HCT116 (cell line): ENCODE results near the gene PATE2. TPM values are rescaled to one million over a fixed set of nuclear protein-coding genes. Genes with fewer than 3 reads are reported as not detected.

Experiments
- ATAC-seq: fragments of 200-7000 bp; cut with Tn5 transposase; 2 replicates; pipeline ENCODE4 v1.9.1; 2020; ENCODE audit warnings: mild to moderate bottlenecking, moderate library complexity
- BruUV-seq: library from RNA; stranded (reverse); fragments of 400-500 nt; replicated peaks from 2 replicates; lab custom pipeline; 2021; lab: Mats Ljungman, UMichigan
- CTCF ChIA-PET: fragments of 300-600 bp; sonication (Branson Sonifier 250); formaldehyde crosslinking; loops from one replicate; lab custom pipeline; 2021; ENCODE audit warnings: antibody characterized with exemption; lab: Charles Lee
- POLR2A ChIA-PET: fragments of 300-600, 350-600 bp; sonication (Branson Sonifier 250); formaldehyde crosslinking; loops from one replicate; lab custom pipeline; 2021; ENCODE audit warnings: antibody characterized with exemption; lab: Charles Lee
- RAD21 ChIA-PET, 2 experiments: fragments of 300-600 bp; sonication (Branson Sonifier 250); formaldehyde crosslinking; loops; one replicate each; lab custom pipeline; 2023; ENCODE audit warnings: low total read pairs in 2 of 2; ENCODE audit not compliant: uncharacterized antibody in 2 of 2, unreplicated experiment in 2 of 2, low non-redundant PET in 1 of 2; lab: Charles Lee
- DNase-seq: peaks from one replicate; pipeline ENCODE4 v3.0.0-alpha.2; 2010; ENCODE audit warnings: low read depth, low spot score
- H2AFZ ChIP-seq: fragments of 200-600 bp; shearing (Covaris generic), sonication (generic); 2 replicates; pipeline ENCODE4 v1.6.1; 2017; ENCODE audit warnings: low read depth, mixed run types, mixed read lengths, antibody characterized with exemption, low read length; ENCODE audit not compliant: poor library complexity, severe bottlenecking
- H3K27ac ChIP-seq: 2 replicates; pipeline ENCODE4 v1.5.1; 2012; ENCODE audit warnings: low read depth, low read length
- H3K27me3 ChIP-seq: fragments of 200-600 bp; sonication (generic); 2 replicates; pipeline ENCODE4 v1.6.1; 2016; ENCODE audit warnings: mixed run types, low read length, mixed read lengths; ENCODE audit not compliant: insufficient read depth
- H3K36me3 ChIP-seq, 2 experiments: fragments of 200-500 bp in 1 of 2; fragments of 200-600 bp in 1 of 2; sonication (Bioruptor generic) in 1 of 2; sonication (generic) in 1 of 2; 2 replicates each; pipeline versions ENCODE4 v1.5.1 to v1.6.1; 2014 to 2016; ENCODE audit warnings: low read length in 2 of 2, inconsistent platforms in 1 of 2, mixed read lengths in 1 of 2, mixed run types in 1 of 2; ENCODE audit not compliant: insufficient read depth in 2 of 2, control insufficient read depth in 1 of 2
- H3K4me1 ChIP-seq, 2 experiments: fragments of 200-600 bp in 1 of 2; sonication (generic) in 1 of 2; 2 replicates each; pipeline versions ENCODE4 v1.5.1 to v1.6.1; 2012 to 2017; ENCODE audit warnings: low read length in 2 of 2, inconsistent platforms in 1 of 2, mild to moderate bottlenecking in 1 of 2, mixed read lengths in 1 of 2, mixed run types in 1 of 2, moderate library complexity in 1 of 2; ENCODE audit not compliant: insufficient read depth in 2 of 2, control insufficient read depth in 1 of 2
- H3K4me2 ChIP-seq: fragments of 200-600 bp; sonication (generic); 2 replicates; pipeline ENCODE4 v1.6.1; 2017; ENCODE audit warnings: mixed run types, low read length, mixed read lengths
- H3K4me3 ChIP-seq, 2 experiments: fragments of 200-600 bp in 1 of 2; sonication (generic) in 1 of 2; replicated peaks in 1 of 2; 2 replicates each; pipeline ENCODE4 v1.5.1; 2011 to 2016; ENCODE audit warnings: low read length in 2 of 2, control low read depth in 1 of 2, low read depth in 1 of 2, mild to moderate bottlenecking in 1 of 2, mixed read lengths in 1 of 2, mixed run types in 1 of 2
- H3K79me2 ChIP-seq: fragments of 200-600 bp; sonication (generic); 2 replicates; pipeline ENCODE4 v1.6.1; 2017; ENCODE audit warnings: mild to moderate bottlenecking, mixed run types, low read length, moderate library complexity, mixed read lengths; ENCODE audit not compliant: insufficient read depth
- H3K9ac ChIP-seq: fragments of 200-600 bp; sonication (generic); 2 replicates; pipeline ENCODE4 v1.6.1; 2016; ENCODE audit warnings: low read length, mixed read lengths
- H3K9me2 ChIP-seq: fragments of 200-600 bp; sonication (generic), shearing (Covaris generic); 2 replicates; pipeline ENCODE4 v1.6.1; 2017; ENCODE audit warnings: mixed run types, mild to moderate bottlenecking, moderate library complexity; ENCODE audit not compliant: insufficient read depth
- H3K9me3 ChIP-seq, 2 experiments: fragments of 200-500 bp in 1 of 2; fragments of 200-600 bp in 1 of 2; sonication (Bioruptor generic) in 1 of 2; sonication (generic) in 1 of 2; 2 replicates each; pipeline ENCODE4 v1.6.1; 2014 to 2017; ENCODE audit warnings: low read length in 2 of 2, mixed read lengths in 2 of 2, inconsistent platforms in 1 of 2, low read depth in 1 of 2, mild to moderate bottlenecking in 1 of 2, mixed run types in 1 of 2, moderate library complexity in 1 of 2; ENCODE audit not compliant: control insufficient read depth in 1 of 2, insufficient read depth in 1 of 2
- H4K20me1 ChIP-seq: fragments of 200-600 bp; sonication (generic), shearing (Covaris generic); 2 replicates; pipeline ENCODE4 v1.6.1; 2017; ENCODE audit warnings: mixed run types, mild to moderate bottlenecking, moderate library complexity; ENCODE audit not compliant: insufficient read depth
- EGR1 ChIP-seq: IDR thresholded peaks from 2 replicates; pipeline ENCODE4 v1.6.1; 2012; ENCODE audit warnings: low read depth
- ELF1 ChIP-seq: IDR thresholded peaks from 2 replicates; pipeline ENCODE4 v1.6.1; 2012; ENCODE audit warnings: low read depth, borderline replicate concordance
- EZH2 ChIP-seq: fragments of 200-600 bp; sonication (generic); IDR thresholded peaks from 2 replicates; pipeline ENCODE4 v1.6.1; 2017; ENCODE audit warnings: antibody characterized with exemption, mixed run types
- FOSL1 ChIP-seq: IDR thresholded peaks from 2 replicates; pipeline ENCODE4 v1.6.1; 2012; ENCODE audit warnings: low read depth
- JUND ChIP-seq: IDR thresholded peaks from 2 replicates; pipeline ENCODE4 v1.6.1; 2012
- POLR2A ChIP-seq: IDR thresholded peaks from 2 replicates; pipeline ENCODE4 v1.7.0; 2011; ENCODE audit warnings: borderline replicate concordance; ENCODE audit not compliant: insufficient read depth, insufficient read length; ENCODE audit errors: extremely low read depth
- RAD21 ChIP-seq: IDR thresholded peaks from 2 replicates; pipeline ENCODE4 v1.6.1; 2012; ENCODE audit warnings: low read depth, mild to moderate bottlenecking
- SIN3A ChIP-seq: IDR thresholded peaks from 2 replicates; pipeline ENCODE4 v1.6.1; 2012; ENCODE audit warnings: low read depth
- SP1 ChIP-seq: IDR thresholded peaks from 2 replicates; pipeline ENCODE4 v1.6.1; 2012; ENCODE audit warnings: low read depth
- SRF ChIP-seq: IDR thresholded peaks from 2 replicates; pipeline ENCODE4 v1.6.1; 2012; ENCODE audit warnings: low read depth
- TCF7L2 ChIP-seq: IDR thresholded peaks from 2 replicates; pipeline ENCODE4 v1.7.0; 2011; ENCODE audit warnings: borderline replicate concordance, inconsistent platforms; ENCODE audit not compliant: insufficient read depth, insufficient read length; ENCODE audit errors: extremely low read depth
- YY1 ChIP-seq: IDR thresholded peaks from 2 replicates; pipeline ENCODE4 v1.6.1; 2011; ENCODE audit warnings: low read length, low read depth, moderate library complexity, mild to moderate bottlenecking; ENCODE audit not compliant: insufficient replicate concordance; ENCODE audit errors: extremely low read depth
- ZNF274 ChIP-seq: fragments of 200-500 bp; sonication (Bioruptor generic); IDR thresholded peaks from 2 replicates; pipeline ENCODE4 v1.6.1; 2014; ENCODE audit warnings: mild to moderate bottlenecking, low read depth, low read length, inconsistent platforms
- intact Hi-C: fragments of 100-400 bp; cut with micrococcal nuclease; formaldehyde crosslinking; loops from 2 replicates; pipeline ENCODE4 v1.10.0; 2022
- total RNA-seq: library from RNA; stranded (reverse); gene quantifications from one replicate; pipeline ENCODE4 v1.2.1, GENCODE V29; 2021; ENCODE audit not compliant: unreplicated experiment
- TF ChIP-seq, protein P1 (sequence below), 3 experiments: fragments of 200-600 bp in 1 of 3; sonication (generic) in 1 of 3; IDR thresholded peaks in 2 of 3; conservative IDR thresholded peaks in 1 of 3; 2 replicates each; pipeline ENCODE4 v1.5.1; 2012 to 2017; ENCODE audit warnings: low read depth in 2 of 3, low read length in 2 of 3, antibody characterized with exemption in 1 of 3, borderline replicate concordance in 1 of 3, control low read depth in 1 of 3, mild to moderate bottlenecking in 1 of 3, mixed read lengths in 1 of 3, mixed run types in 1 of 3, moderate library complexity in 1 of 3; ENCODE audit not compliant: insufficient read depth in 1 of 3
- TF ChIP-seq, protein P2 (sequence below): IDR thresholded peaks from 2 replicates; pipeline ENCODE4 v1.6.1; 2011; ENCODE audit warnings: mild to moderate bottlenecking, low read length, moderate library complexity; ENCODE audit not compliant: insufficient replicate concordance; ENCODE audit errors: extremely low read depth
- TF ChIP-seq, protein P3 (sequence below): IDR thresholded peaks from 2 replicates; pipeline ENCODE4 v1.6.1; 2012; ENCODE audit warnings: low read depth
- TF ChIP-seq, protein P4 (sequence below): IDR thresholded peaks from 2 replicates; pipeline ENCODE4 v1.6.1; 2012

PATE2 gene
- total RNA-seq, 1 experiment from 2014 or later, result not detected

DNA sequence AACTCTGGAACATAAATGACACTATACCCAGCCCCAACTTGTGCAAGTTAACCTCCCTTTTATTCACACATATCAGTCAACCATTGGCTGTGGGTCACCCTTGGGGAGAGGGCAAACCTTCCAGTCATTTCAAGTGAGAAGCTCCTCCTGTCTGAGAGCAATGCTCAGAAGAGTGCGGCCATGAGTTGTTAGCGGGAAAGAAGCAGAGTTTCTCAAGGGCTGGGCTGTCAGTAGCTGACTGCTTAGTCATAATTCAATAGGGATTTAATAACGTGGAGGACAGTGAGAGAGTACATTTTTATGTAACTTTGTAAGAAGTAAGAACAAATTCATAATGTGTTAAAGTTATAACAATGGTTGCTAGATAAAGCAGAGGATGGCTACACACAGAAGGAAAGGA lies 5.1 kb downstream of the PATE2 start:
- Histone ChIP-seq H3K27me3 (peaks cover 62% of the 10 kb centered on the region), H3K4me2 (no peak overlapping the region), H3K36me3 (no peaks in the 10 kb centered on the region), H3K4me3 (no peak overlapping the region), H4K20me1 (no peaks in the 10 kb centered on the region), H3K9me2 (no peaks in the 10 kb centered on the region), H3K4me1 (no peaks in the 10 kb centered on the region), H3K9ac (no peak overlapping the region), H3K27ac (no peak overlapping the region), H3K79me2 (no peaks in the 10 kb centered on the region), H2AFZ (no peak overlapping the region), H3K9me3 (no peaks in the 10 kb centered on the region)
- ChIA-PET CTCF (no interaction called here), POLR2A (no interaction called here), RAD21 (no interaction called here)
- BruUV-seq, result no TSS peak
- intact Hi-C loops, result no loop called here
- TF ChIP-seq EGR1 (no peak), ELF1 (no peak), RAD21 (no peak), SRF (no peak), POLR2A (no peak), SIN3A (no peak), TCF7L2 (no peak), FOSL1 (no peak), ZNF274 (no peak), YY1 (no peak), JUND (no peak), SP1 (no peak), EZH2 (no peak)
- TF ChIP-seq, protein P1, sequence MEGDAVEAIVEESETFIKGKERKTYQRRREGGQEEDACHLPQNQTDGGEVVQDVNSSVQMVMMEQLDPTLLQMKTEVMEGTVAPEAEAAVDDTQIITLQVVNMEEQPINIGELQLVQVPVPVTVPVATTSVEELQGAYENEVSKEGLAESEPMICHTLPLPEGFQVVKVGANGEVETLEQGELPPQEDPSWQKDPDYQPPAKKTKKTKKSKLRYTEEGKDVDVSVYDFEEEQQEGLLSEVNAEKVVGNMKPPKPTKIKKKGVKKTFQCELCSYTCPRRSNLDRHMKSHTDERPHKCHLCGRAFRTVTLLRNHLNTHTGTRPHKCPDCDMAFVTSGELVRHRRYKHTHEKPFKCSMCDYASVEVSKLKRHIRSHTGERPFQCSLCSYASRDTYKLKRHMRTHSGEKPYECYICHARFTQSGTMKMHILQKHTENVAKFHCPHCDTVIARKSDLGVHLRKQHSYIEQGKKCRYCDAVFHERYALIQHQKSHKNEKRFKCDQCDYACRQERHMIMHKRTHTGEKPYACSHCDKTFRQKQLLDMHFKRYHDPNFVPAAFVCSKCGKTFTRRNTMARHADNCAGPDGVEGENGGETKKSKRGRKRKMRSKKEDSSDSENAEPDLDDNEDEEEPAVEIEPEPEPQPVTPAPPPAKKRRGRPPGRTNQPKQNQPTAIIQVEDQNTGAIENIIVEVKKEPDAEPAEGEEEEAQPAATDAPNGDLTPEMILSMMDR (IDR thresholded peaks at IDR 0.05 in 2 of 3, conservative IDR thresholded peaks at IDR 0.05 in 1 of 3; ENCODE audit: borderline replicate concordance in 1 of 3, insufficient read depth in 1 of 3, low read depth in 2 of 3, low read length in 2 of 3), result no peak
- TF ChIP-seq, protein P2, sequence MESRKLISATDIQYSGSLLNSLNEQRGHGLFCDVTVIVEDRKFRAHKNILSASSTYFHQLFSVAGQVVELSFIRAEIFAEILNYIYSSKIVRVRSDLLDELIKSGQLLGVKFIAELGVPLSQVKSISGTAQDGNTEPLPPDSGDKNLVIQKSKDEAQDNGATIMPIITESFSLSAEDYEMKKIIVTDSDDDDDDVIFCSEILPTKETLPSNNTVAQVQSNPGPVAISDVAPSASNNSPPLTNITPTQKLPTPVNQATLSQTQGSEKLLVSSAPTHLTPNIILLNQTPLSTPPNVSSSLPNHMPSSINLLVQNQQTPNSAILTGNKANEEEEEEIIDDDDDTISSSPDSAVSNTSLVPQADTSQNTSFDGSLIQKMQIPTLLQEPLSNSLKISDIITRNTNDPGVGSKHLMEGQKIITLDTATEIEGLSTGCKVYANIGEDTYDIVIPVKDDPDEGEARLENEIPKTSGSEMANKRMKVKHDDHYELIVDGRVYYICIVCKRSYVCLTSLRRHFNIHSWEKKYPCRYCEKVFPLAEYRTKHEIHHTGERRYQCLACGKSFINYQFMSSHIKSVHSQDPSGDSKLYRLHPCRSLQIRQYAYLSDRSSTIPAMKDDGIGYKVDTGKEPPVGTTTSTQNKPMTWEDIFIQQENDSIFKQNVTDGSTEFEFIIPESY, result no peak
- TF ChIP-seq, protein P3, sequence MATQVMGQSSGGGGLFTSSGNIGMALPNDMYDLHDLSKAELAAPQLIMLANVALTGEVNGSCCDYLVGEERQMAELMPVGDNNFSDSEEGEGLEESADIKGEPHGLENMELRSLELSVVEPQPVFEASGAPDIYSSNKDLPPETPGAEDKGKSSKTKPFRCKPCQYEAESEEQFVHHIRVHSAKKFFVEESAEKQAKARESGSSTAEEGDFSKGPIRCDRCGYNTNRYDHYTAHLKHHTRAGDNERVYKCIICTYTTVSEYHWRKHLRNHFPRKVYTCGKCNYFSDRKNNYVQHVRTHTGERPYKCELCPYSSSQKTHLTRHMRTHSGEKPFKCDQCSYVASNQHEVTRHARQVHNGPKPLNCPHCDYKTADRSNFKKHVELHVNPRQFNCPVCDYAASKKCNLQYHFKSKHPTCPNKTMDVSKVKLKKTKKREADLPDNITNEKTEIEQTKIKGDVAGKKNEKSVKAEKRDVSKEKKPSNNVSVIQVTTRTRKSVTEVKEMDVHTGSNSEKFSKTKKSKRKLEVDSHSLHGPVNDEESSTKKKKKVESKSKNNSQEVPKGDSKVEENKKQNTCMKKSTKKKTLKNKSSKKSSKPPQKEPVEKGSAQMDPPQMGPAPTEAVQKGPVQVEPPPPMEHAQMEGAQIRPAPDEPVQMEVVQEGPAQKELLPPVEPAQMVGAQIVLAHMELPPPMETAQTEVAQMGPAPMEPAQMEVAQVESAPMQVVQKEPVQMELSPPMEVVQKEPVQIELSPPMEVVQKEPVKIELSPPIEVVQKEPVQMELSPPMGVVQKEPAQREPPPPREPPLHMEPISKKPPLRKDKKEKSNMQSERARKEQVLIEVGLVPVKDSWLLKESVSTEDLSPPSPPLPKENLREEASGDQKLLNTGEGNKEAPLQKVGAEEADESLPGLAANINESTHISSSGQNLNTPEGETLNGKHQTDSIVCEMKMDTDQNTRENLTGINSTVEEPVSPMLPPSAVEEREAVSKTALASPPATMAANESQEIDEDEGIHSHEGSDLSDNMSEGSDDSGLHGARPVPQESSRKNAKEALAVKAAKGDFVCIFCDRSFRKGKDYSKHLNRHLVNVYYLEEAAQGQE, result no peak
- TF ChIP-seq, protein P4, sequence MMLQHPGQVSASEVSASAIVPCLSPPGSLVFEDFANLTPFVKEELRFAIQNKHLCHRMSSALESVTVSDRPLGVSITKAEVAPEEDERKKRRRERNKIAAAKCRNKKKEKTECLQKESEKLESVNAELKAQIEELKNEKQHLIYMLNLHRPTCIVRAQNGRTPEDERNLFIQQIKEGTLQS, result no peak
- ATAC-seq, result no peak
- no peak for DNase-seq
